H1 (cell line): ENCODE measurements around the gene CAMTA1. TPM values are rescaled to one million over a fixed set of nuclear protein-coding genes. Genes with fewer than 3 reads are reported as not detected.

ENCODE experiments used
- CTCF ChIA-PET: fragments of 300-600 bp; sonication (Branson Sonifier 250); formaldehyde crosslinking; loops from one replicate; lab custom pipeline; 2021; ENCODE audit not compliant: partially characterized antibody; lab: Charles Lee
- POLR2A ChIA-PET: fragments of 300-600 bp; sonication (Branson Sonifier 250); formaldehyde crosslinking; loops from one replicate; lab custom pipeline; 2021; ENCODE audit warnings: inconsistent platforms; ENCODE audit not compliant: partially characterized antibody; lab: Charles Lee
- DNase-seq, 2 experiments: peaks; one replicate each; pipeline versions ENCODE4 v3.0.0 to v3.0.0-alpha.2; 2010 to 2022; ENCODE audit warnings: low spot score in 2 of 2, low read depth in 1 of 2, mixed read lengths in 1 of 2
- FAIRE-seq: peaks from 2 replicates; lab custom pipeline; 2011; peaks lifted over from hg19 to GRCh38; lab: Jason Lieb, UNC
- H2AFZ ChIP-seq: 2 replicates; pipeline ENCODE4 v1.8.1; 2012; ENCODE audit warnings: low read length, inconsistent platforms
- H2AK5ac ChIP-seq: 2 replicates; pipeline ENCODE4 v1.6.1; 2013; ENCODE audit warnings: low read depth, low read length
- H2BK120ac ChIP-seq: replicated peaks from 2 replicates; pipeline ENCODE3; 2013; ENCODE audit warnings: low read depth, low read length, inconsistent platforms
- H2BK12ac ChIP-seq: 2 replicates; pipeline ENCODE4 v1.6.1; 2013; ENCODE audit warnings: low read depth, low read length
- H2BK15ac ChIP-seq: 2 replicates; pipeline ENCODE4 v1.6.1; 2013; ENCODE audit warnings: low read length
- H2BK20ac ChIP-seq: 2 replicates; pipeline ENCODE4 v1.6.1; 2013; ENCODE audit warnings: low read length
- H2BK5ac ChIP-seq: 2 replicates; pipeline ENCODE4 v1.6.1; 2013; ENCODE audit warnings: low read depth, low read length
- H3K14ac ChIP-seq: 2 replicates; pipeline ENCODE4 v1.6.1; 2013; ENCODE audit warnings: inconsistent platforms; ENCODE audit not compliant: insufficient read length
- H3K18ac ChIP-seq: 2 replicates; pipeline ENCODE4 v1.6.1; 2013; ENCODE audit warnings: low read length; ENCODE audit errors: extremely low read depth
- H3K23ac ChIP-seq: 2 replicates; pipeline ENCODE4 v1.6.1; 2013; ENCODE audit warnings: inconsistent platforms; ENCODE audit not compliant: insufficient read length
- H3K23me2 ChIP-seq: 2 replicates; pipeline ENCODE4 v1.6.1; 2013; ENCODE audit warnings: low read depth, low read length
- H3K27ac ChIP-seq: 2 replicates; pipeline ENCODE4 v1.6.1; 2011; ENCODE audit warnings: low read depth, low read length, inconsistent platforms
- H3K27me3 ChIP-seq, 4 experiments: replicated peaks in 1 of 4; 1 replicate in 1 of 4; 2 replicates in 3 of 4; pipeline versions ENCODE4 v1.6.1 to v1.8.1; 2011 to 2013; ENCODE audit warnings: low read length in 3 of 4, mild to moderate bottlenecking in 3 of 4, inconsistent platforms in 2 of 4, mixed read lengths in 2 of 4, moderate library complexity in 1 of 4; ENCODE audit not compliant: control insufficient read depth in 3 of 4, insufficient read depth in 3 of 4; ENCODE audit errors: extremely low read depth in 1 of 4
- H3K36me3 ChIP-seq, 4 experiments: 2 replicates each; pipeline versions ENCODE4 v1.6.1 to v1.8.1; 2011 to 2013; ENCODE audit warnings: mild to moderate bottlenecking in 4 of 4, low read length in 3 of 4, moderate library complexity in 2 of 4, control low read depth in 1 of 4, inconsistent platforms in 1 of 4; ENCODE audit not compliant: insufficient read depth in 4 of 4, control insufficient read depth in 2 of 4
- H3K4ac ChIP-seq: replicated peaks from 2 replicates; pipeline ENCODE3; 2013; ENCODE audit warnings: low read length, low read depth, mixed read lengths, inconsistent platforms; ENCODE audit not compliant: insufficient read length
- H3K4me1 ChIP-seq, 4 experiments: replicated peaks in 1 of 4; 1 replicate in 1 of 4; 2 replicates in 3 of 4; pipeline versions ENCODE4 v1.6.1 to v1.8.1; 2011 to 2013; ENCODE audit warnings: low read length in 3 of 4, inconsistent platforms in 2 of 4, mixed read lengths in 1 of 4; ENCODE audit not compliant: insufficient read depth in 4 of 4, control insufficient read depth in 3 of 4
- H3K4me2 ChIP-seq, 2 experiments: 2 replicates each; pipeline versions ENCODE4 v1.6.1 to v1.8.1; 2011 to 2013; ENCODE audit warnings: low read depth in 2 of 2, low read length in 2 of 2, control low read depth in 1 of 2, inconsistent platforms in 1 of 2, mild to moderate bottlenecking in 1 of 2; ENCODE audit not compliant: insufficient read depth in 1 of 2
- H3K4me3 ChIP-seq, 4 experiments: fragments of 200-600, 300-600 bp in 1 of 4; sonication (generic), shearing (Covaris generic), sonication (Bioruptor Twin) in 1 of 4; 2 replicates each; pipeline versions ENCODE4 v1.5.1 to v1.8.1; 2011 to 2016; ENCODE audit warnings: low read length in 4 of 4, low read depth in 3 of 4, control low read depth in 2 of 4, inconsistent platforms in 2 of 4, mild to moderate bottlenecking in 2 of 4, mixed read lengths in 1 of 4, moderate library complexity in 1 of 4; ENCODE audit not compliant: insufficient read depth in 2 of 4; ENCODE audit errors: extremely low read depth in 1 of 4
- H3K56ac ChIP-seq: replicated peaks from 2 replicates; pipeline ENCODE3; 2013; ENCODE audit warnings: low read depth, mild to moderate bottlenecking, mixed read lengths, low read length, inconsistent platforms; ENCODE audit not compliant: insufficient read length
- H3K79me1 ChIP-seq: 2 replicates; pipeline ENCODE4 v1.6.1; 2013; ENCODE audit warnings: low read depth, low read length, control low read depth
- H3K79me2 ChIP-seq, 2 experiments: 2 replicates each; pipeline versions ENCODE4 v1.6.1 to v1.8.1; 2012 to 2013; ENCODE audit warnings: low read length in 2 of 2, mild to moderate bottlenecking in 2 of 2, inconsistent platforms in 1 of 2; ENCODE audit not compliant: insufficient read depth in 2 of 2, control insufficient read depth in 1 of 2
- H3K9ac ChIP-seq, 4 experiments: replicated peaks in 1 of 4; 1 replicate in 1 of 4; 2 replicates in 3 of 4; pipeline versions ENCODE4 v1.6.1 to v1.8.1; 2011 to 2013; ENCODE audit warnings: low read depth in 3 of 4, low read length in 3 of 4, control low read depth in 2 of 4, mild to moderate bottlenecking in 2 of 4, moderate library complexity in 2 of 4, inconsistent platforms in 1 of 4; ENCODE audit errors: extremely low read depth in 1 of 4
- H3K9me3 ChIP-seq, 2 experiments: 2 replicates each; pipeline versions ENCODE4 v1.6.1 to v1.8.1; 2012 to 2013; ENCODE audit warnings: mild to moderate bottlenecking in 2 of 2, moderate library complexity in 2 of 2, control low read depth in 1 of 2, inconsistent platforms in 1 of 2, low read depth in 1 of 2, low read length in 1 of 2, mixed read lengths in 1 of 2; ENCODE audit not compliant: insufficient read depth in 2 of 2
- H4K20me1 ChIP-seq, 2 experiments: replicated peaks in 1 of 2; 2 replicates each; pipeline versions ENCODE3 to v1.8.1; 2011 to 2013; ENCODE audit warnings: inconsistent platforms in 2 of 2, low read length in 2 of 2, mild to moderate bottlenecking in 1 of 2; ENCODE audit not compliant: insufficient read depth in 2 of 2, control insufficient read depth in 1 of 2
- H4K5ac ChIP-seq: 2 replicates; pipeline ENCODE4 v1.6.1; 2013; ENCODE audit warnings: low read length, low read depth, mixed read lengths, inconsistent platforms; ENCODE audit not compliant: insufficient read length
- H4K8ac ChIP-seq: 2 replicates; pipeline ENCODE4 v1.8.0; 2013; ENCODE audit warnings: mild to moderate bottlenecking, moderate library complexity, low read length, inconsistent platforms; ENCODE audit not compliant: insufficient read depth; ENCODE audit errors: extremely low read depth
- H4K91ac ChIP-seq: replicated peaks from 2 replicates; pipeline ENCODE3; 2013; ENCODE audit warnings: low read length, mixed read lengths, inconsistent platforms; ENCODE audit not compliant: insufficient read length
- CHD2 ChIP-seq: IDR thresholded peaks from 2 replicates; pipeline ENCODE4 v1.6.1; 2012; ENCODE audit warnings: low read length, improper control_type of control experiment
- RBBP5 ChIP-seq: IDR thresholded peaks from 2 replicates; pipeline ENCODE4 v1.7.1; 2012; ENCODE audit warnings: low read depth, mild to moderate bottlenecking, inconsistent platforms, low read length, moderate library complexity, borderline replicate concordance
- SAP30 ChIP-seq: fragments of 300-600 bp; sonication (generic); IDR thresholded peaks from 2 replicates; pipeline ENCODE4 v1.7.1; 2012; ENCODE audit warnings: low read length, moderate library complexity, mild to moderate bottlenecking, inconsistent platforms; ENCODE audit not compliant: insufficient read depth, insufficient replicate concordance
- WGBS, 2 experiments: shearing (Covaris generic) in 1 of 2; methylation state at CpG; one replicate each; pipeline versions ENCODE4 v1.1.6 to v1.1.7; 2013 to 2015; ENCODE audit warnings: low lambda C conversion rate in 2 of 2, mixed read lengths in 2 of 2, inconsistent platforms in 1 of 2, low coverage in 1 of 2, missing lambda C conversion rate in 1 of 2; ENCODE audit not compliant: insufficient replicate concordance in 2 of 2, insufficient coverage in 1 of 2, insufficient read length in 1 of 2; ENCODE audit errors: extremely low coverage in 1 of 2, missing lambda C conversion rate in 1 of 2; 5-methylcytosine and 5-hydroxymethylcytosine counted together
- polyA plus RNA-seq, 7 experiments: library from polyadenylated mRNA; depleted of rRNA in 3 of 7; stranded (reverse) in 5 of 7; unstranded in 2 of 7; fragments of >200 nt in 5 of 7; fragments of 200-250 nt in 2 of 7; gene quantifications; 1 replicate in 5 of 7; 2 replicates in 1 of 7; 4 replicates in 1 of 7; pipeline versions ENCODE4 v1.2.1 to v1.2.3, GENCODE V29; 2011 to 2013; ENCODE audit warnings: missing spikeins in 2 of 7, mixed read lengths in 2 of 7
- total RNA-seq: library from RNA; stranded (reverse); fragmentation: NEBNext Ultra II Directional; extraction: Animal tissue kit (Norgen Biotek cat#: 25700); gene quantifications from 2 replicates; pipeline ENCODE4 v1.2.1, GENCODE V29; 2021

Gene CAMTA1
- total and polyA plus RNA-seq, 2 of the 8 experiments (the other 6 are each of a cell fraction or from before 2014, with no cell fraction given) = 65.0 to 119 TPM

- Histone ChIP-seq H3K4me3 (no peak overlapping the region), H4K5ac (no peak overlapping the region), H3K79me1 (peaks cover 5% of the 10 kb centered on the region), H3K18ac (no peak overlapping the region), H3K14ac (no peak overlapping the region), H2BK12ac (no peak overlapping the region), H3K9ac (no peak overlapping the region), H3K4me2 (no peak overlapping the region), H4K91ac (no peak overlapping the region), H2AFZ (no peak overlapping the region), H4K20me1 (peaks cover 6 to 12% of the 10 kb centered on the region in 2 experiments), H2BK120ac (no peak overlapping the region), H3K9me3 (no peaks in the 10 kb centered on the region), H4K8ac (no peak overlapping the region), H3K23ac (no peak overlapping the region), H2BK5ac (no peak overlapping the region), H2BK20ac (no peak overlapping the region), H3K4me1 (peaks cover 0 to 11% (median 5%) of the 10 kb centered on the region in 4 experiments; a peak in 4 of 7 replicates), H3K56ac (no peak overlapping the region), H3K79me2 (peaks cover 10 to 24% of the 10 kb centered on the region in 2 experiments), H2AK5ac (no peak overlapping the region), H3K23me2 (peaks cover 8% of the 10 kb centered on the region), H3K27ac (no peak overlapping the region), H2BK15ac (no peak overlapping the region), H3K36me3 (no peaks in the 10 kb centered on the region), H3K27me3 (no peaks in the 10 kb centered on the region), H3K4ac (no peak overlapping the region)
- no peak for FAIRE-seq
- WGBS, 2 experiments = 88% methylated on average over 6 of the region's 6 CpGs; no CpG with 5 or more reads in 1 of the 2 experiments
- no peak for TF ChIP-seq RBBP5
- no peak for TF ChIP-seq SAP30
- TF ChIP-seq CHD2 = no peak
- POLR2A ChIA-PET = interaction anchor here (0.6 kb wide), 1 partner anchor 37 kb away, joined by 3 read pairs; no protein-coding TSS in a partner anchor
- no peak for DNase-seq
- CTCF ChIA-PET = interaction anchor here (0.6 to 1.4 kb wide), 2 partner anchors 10 to 42 kb away, joined by 3 to 5 read pairs; no protein-coding TSS in a partner anchor
Measured at GRCh38 chr1:6782151-6782550, 3.1 kb upstream of the CAMTA1 start.
